Esophagus muscularis mucosa (tissue), 4 donors: ENCODE results near the gene CCDC51. TPM values are rescaled to one million over a fixed set of nuclear protein-coding genes. Genes with fewer than 3 reads are reported as not detected.
A peak's percentile ranks its signal among the peaks of the same experiment; 100 is the strongest.
"Not testable (repeated sequence)": the region's sequence is repeated elsewhere in the genome, so short reads cannot be mapped to it uniquely, and the experiment has no call there.

Source experiments
- DNase-seq: peaks from one replicate; pipeline ENCODE4 v3.0.0-alpha.2; 2017; ENCODE audit errors: extremely low spot score
- H3K27ac ChIP-seq, 4 donors: fragments of 200-600 bp; sonication (generic); replicated peaks in 1 of 4; 1 replicate in 3 of 4; 2 replicates in 1 of 4; pipeline ENCODE4 v1.5.1; 2016 to 2019; ENCODE audit warnings: mild to moderate bottlenecking in 1 of 4
- H3K27me3 ChIP-seq, 4 donors: fragments of 200-600 bp; sonication (generic); one replicate each; pipeline versions ENCODE4 v1.5.1 to v1.6.0; 2016 to 2019
- H3K36me3 ChIP-seq, 4 donors: fragments of 200-600 bp; sonication (generic); one replicate each; pipeline ENCODE4 v1.5.1; 2016 to 2019
- H3K4me1 ChIP-seq, 4 donors: fragments of 200-600 bp; sonication (generic); one replicate each; pipeline ENCODE4 v1.5.1; 2016 to 2019
- H3K4me3 ChIP-seq, 4 donors: fragments of 200-600 bp; sonication (generic); 1 replicate in 2 of 4; 2 replicates in 2 of 4; pipeline ENCODE4 v1.5.1; 2016 to 2019; ENCODE audit warnings: mild to moderate bottlenecking in 4 of 4, moderate library complexity in 1 of 4
- H3K9me3 ChIP-seq, 4 donors: fragments of 200-600 bp; sonication (generic); 1 replicate in 3 of 4; 2 replicates in 1 of 4; pipeline ENCODE4 v1.5.1; 2016 to 2019
- EP300 ChIP-seq: sonication (generic); formaldehyde crosslinking; IDR thresholded peaks from one replicate; pipeline ENCODE4 v1.6.1; 2017; ENCODE audit warnings: antibody characterized with exemption
- POLR2A ChIP-seq: fragments of 450-650 bp; IDR thresholded peaks from one replicate; pipeline ENCODE4 v1.6.1; 2017; ENCODE audit warnings: antibody characterized with exemption, moderate library complexity, mild to moderate bottlenecking, low read depth
- POLR2AphosphoS5 ChIP-seq, 2 donors: sonication (generic); formaldehyde crosslinking; IDR thresholded peaks; one replicate each; pipeline ENCODE4 v1.6.1; 2017; ENCODE audit warnings: antibody characterized with exemption in 2 of 2
- WGBS: methylation state at CpG from one replicate; pipeline ENCODE4 v1.1.5; 2018; 5-methylcytosine and 5-hydroxymethylcytosine counted together
- intact Hi-C: fragments of 100-400 bp; cut with DNase I; formaldehyde crosslinking; loops from one replicate; pipeline ENCODE4 v1.15.1; 2023
- total RNA-seq, 4 donors: library from RNA; depleted of rRNA; stranded (reverse); fragments of >200 nt; gene quantifications; one replicate each; pipeline versions ENCODE4 v1.1.0 to v1.2.1, GENCODE V29; 2016
- TF ChIP-seq, protein P1 (sequence below), 3 experiments: fragments of 200-600 bp in 2 of 3; fragments of 450-650 bp in 1 of 3; sonication (generic) in 2 of 3; IDR thresholded peaks; one replicate each; pipeline ENCODE4 v1.5.1; 2017 to 2019; ENCODE audit warnings: antibody characterized with exemption in 3 of 3, mild to moderate bottlenecking in 2 of 3, moderate library complexity in 1 of 3

CCDC51 gene
- total RNA-seq, 4 donors from 2014 or later = 15.6 to 26.6 (median 23.0) TPM

DNA sequence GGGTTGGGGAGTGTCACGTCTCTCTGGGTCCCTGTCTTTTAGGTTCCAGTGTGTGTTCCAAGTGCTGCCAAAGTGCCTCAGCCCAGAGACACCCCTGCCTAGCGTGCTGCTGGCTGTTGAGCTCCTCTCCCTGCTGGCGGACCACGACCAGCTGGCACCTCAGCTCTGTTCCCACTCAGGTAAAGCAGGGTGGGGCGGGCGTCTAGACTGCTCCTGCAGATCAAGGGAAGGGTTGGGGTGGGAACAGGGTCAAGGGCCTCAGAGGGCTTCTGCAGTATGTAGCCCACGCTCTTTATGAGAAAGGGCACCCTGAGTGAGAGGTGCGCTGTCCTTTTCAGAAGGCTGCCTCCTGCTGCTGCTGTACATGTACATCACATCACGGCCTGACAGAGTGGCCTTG is 23.8 kb upstream of the CCDC51 start:
- Histone ChIP-seq H3K9me3 (no peaks in the 10 kb centered on the region), H3K4me1 (peaks cover 42 to 45% (median 42%) of the 10 kb centered on the region in 4 donors), H3K36me3 (peaks cover 36 to 66% (median 57%) of the 10 kb centered on the region in 4 donors), H3K4me3 (no peak overlapping the region), H3K27me3 (no peaks in the 10 kb centered on the region), H3K27ac (peak overlapping the region in 3 of 4 donors; percentile 4 to 15 (median 10))
- intact Hi-C loops = no loop called here
- TF ChIP-seq EP300 = no peak
- no peak for TF ChIP-seq POLR2A
- TF ChIP-seq POLR2AphosphoS5 (IDR thresholded peaks at IDR 0.05) = no peak
- TF ChIP-seq, protein P1, sequence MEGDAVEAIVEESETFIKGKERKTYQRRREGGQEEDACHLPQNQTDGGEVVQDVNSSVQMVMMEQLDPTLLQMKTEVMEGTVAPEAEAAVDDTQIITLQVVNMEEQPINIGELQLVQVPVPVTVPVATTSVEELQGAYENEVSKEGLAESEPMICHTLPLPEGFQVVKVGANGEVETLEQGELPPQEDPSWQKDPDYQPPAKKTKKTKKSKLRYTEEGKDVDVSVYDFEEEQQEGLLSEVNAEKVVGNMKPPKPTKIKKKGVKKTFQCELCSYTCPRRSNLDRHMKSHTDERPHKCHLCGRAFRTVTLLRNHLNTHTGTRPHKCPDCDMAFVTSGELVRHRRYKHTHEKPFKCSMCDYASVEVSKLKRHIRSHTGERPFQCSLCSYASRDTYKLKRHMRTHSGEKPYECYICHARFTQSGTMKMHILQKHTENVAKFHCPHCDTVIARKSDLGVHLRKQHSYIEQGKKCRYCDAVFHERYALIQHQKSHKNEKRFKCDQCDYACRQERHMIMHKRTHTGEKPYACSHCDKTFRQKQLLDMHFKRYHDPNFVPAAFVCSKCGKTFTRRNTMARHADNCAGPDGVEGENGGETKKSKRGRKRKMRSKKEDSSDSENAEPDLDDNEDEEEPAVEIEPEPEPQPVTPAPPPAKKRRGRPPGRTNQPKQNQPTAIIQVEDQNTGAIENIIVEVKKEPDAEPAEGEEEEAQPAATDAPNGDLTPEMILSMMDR (IDR thresholded peaks at IDR 0.05) = no peak
- DNase-seq = no peak
- WGBS = 75% methylated on average over 7 of the region's 9 CpGs

DNA sequence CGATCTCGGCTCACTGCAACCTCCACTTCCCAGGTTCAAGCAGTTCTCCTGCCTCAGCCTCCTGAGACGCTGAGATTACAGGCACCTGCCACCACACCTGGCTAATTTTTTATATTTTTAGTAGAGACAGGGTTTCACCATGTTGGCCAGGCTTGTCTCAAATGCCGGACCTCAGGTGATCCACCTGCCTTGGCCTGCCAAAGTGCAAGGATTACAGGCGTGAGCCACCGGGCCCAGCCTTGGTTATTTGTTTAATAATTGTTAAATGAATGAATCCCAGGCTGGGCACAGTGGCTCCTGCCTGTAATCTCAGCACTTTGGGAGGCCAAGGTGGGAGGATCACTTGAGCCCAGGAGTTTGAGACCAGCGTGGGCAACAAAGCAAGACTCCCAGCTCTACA is 21.8 kb upstream of the CCDC51 start:
- peaks cover 31 to 65% (median 53%) of the 10 kb centered on the region in 4 donors for H3K36me3 ChIP-seq

DNA sequence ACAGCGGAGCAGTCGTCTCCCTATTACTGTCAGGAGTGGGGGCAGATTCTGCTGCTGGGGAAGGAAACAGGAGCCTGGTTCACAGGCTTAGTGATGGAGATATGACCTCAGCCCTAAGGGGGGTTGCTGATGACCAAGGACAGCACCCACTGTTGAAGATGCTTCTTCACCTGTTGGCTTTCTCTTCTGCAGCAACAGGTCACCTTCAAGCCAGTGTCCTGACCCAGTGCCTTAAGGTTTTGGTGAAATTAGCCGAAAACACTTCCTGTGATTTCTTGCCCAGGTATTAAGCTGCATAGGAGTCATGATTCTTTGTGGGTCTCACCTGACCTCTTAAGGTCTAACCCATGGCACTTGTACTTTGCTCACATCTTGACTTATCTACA is 20.6 kb upstream of the CCDC51 start:
- Histone ChIP-seq H3K9me3 (no peaks in the 10 kb centered on the region), H3K27ac (no peak overlapping the region), H3K4me1 (peaks cover 10 to 14% (median 11%) of the 10 kb centered on the region in 4 donors), H3K36me3 (peaks cover 31 to 78% (median 64%) of the 10 kb centered on the region in 4 donors), H3K27me3 (no peaks in the 10 kb centered on the region), H3K4me3 (no peak overlapping the region)
- DNase-seq = no peak
- no peak for TF ChIP-seq POLR2AphosphoS5 (IDR thresholded peaks at IDR 0.05)
- TF ChIP-seq, protein P1 (IDR thresholded peaks at IDR 0.05) = no peak
- 92% methylated on average over 3 of the region's 3 CpGs for WGBS
- intact Hi-C loops = no loop called here

More for the DNA sequence above, 21.8 kb upstream of the CCDC51 start:
- DNase-seq, H3K27me3 ChIP-seq, H3K4me3 ChIP-seq, H3K9me3 ChIP-seq, intact Hi-C loops, H3K27ac ChIP-seq: not testable (repeated sequence)
- H3K4me1 ChIP-seq = peaks cover 22 to 25% (median 23%) of the 10 kb centered on the region in 4 donors
- 91% methylated on average over 7 of the region's 7 CpGs for WGBS

DNA sequence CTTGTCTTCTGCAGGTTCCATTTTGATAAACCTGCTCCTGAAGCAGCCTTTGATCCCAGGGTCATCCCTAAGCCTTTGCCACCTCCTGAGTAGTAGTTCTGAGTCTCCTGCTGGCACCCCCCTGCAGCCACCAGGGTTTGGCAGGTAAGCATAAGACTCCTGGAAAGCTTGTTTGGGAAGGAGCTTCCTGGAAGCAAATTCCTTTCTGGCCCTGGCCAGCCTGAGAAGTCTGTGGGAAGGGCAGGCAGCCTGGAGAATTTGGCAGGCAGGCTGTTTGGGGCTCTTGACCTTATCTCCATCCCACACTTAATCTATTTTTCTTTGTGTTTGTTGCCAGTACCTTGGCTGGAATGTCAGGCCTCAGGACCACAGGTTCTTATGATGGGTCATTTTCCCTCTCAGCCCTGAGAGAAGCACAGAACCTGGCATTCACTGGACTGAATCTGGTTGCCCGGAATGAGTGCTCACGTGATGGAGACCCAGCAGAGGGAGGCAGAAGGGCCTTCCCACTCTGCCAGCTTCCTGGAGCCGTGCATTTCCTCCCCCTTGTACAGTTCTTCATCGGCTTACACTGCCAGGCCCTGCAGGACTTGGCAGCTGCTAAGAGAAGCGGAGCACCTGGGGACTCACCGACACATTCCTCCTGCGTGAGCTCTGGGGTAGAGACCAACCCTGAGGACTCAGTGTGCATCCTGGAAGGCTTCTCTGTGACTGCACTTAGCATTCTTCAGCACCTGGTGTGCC is 20.0 kb upstream of the CCDC51 start:
- DNase-seq = no peak
- WGBS = 82% methylated on average over 7 of the region's 7 CpGs
- Histone ChIP-seq H3K27me3 (no peaks in the 10 kb centered on the region), H3K4me3 (no peak overlapping the region), H3K4me1 (peaks cover 4 to 8% (median 6%) of the 10 kb centered on the region in 4 donors), H3K27ac (no peak overlapping the region), H3K36me3 (peaks cover 33 to 83% (median 70%) of the 10 kb centered on the region in 4 donors), H3K9me3 (no peaks in the 10 kb centered on the region)
- no peak for TF ChIP-seq EP300
- TF ChIP-seq, protein P1 (IDR thresholded peaks at IDR 0.05) = no peak
- TF ChIP-seq POLR2AphosphoS5 (IDR thresholded peaks at IDR 0.05) = no peak
- intact Hi-C loops = no loop called here

DNA sequence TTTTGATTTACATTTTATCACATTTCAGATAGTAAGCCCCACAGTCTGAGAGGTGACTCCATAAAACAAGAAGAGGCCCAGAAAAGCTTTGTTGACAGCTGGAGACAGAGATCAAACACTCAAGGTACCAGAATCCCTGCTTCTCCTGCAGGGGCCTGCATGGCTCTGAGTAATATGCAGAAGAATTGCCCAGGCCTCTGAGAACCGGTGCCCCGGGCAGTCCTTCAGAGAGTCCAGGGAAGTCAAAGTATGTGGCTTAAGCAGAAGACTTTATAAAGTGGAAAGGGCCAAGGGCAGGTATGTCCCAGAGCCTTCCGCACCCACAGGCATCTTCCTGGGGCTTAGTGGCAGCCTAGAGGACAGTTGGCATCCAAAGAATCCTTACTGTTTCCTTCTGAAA is 19.4 kb upstream of the CCDC51 start:
- TF ChIP-seq POLR2A (no peak), POLR2AphosphoS5 (IDR thresholded peaks at IDR 0.05) (no peak), EP300 (no peak)
- TF ChIP-seq, protein P1 (IDR thresholded peaks at IDR 0.05) = no peak
- peaks cover 0 to 2% (median under 1%) of the 10 kb centered on the region in 4 donors for H3K4me1 ChIP-seq
- no peak overlapping the region for H3K27ac ChIP-seq
- 94% methylated on average over 3 of the region's 3 CpGs for WGBS
- H3K9me3 ChIP-seq = no peaks in the 10 kb centered on the region
- DNase-seq = no peak
- peaks cover 39 to 83% (median 71%) of the 10 kb centered on the region in 4 donors for H3K36me3 ChIP-seq
- no peaks in the 10 kb centered on the region for H3K27me3 ChIP-seq
- no peak overlapping the region for H3K4me3 ChIP-seq
- intact Hi-C loops = no loop called here
